ENCODE data around the gene TMEM132C. TPM values are rescaled to one million over a fixed set of nuclear protein-coding genes. Genes with fewer than 3 reads are reported as not detected.

TMEM132C gene
- total RNA-seq, 3 donors from 2014 or later (not counting 1 experiment from before 2014, with no cell fraction given) = 0.08 to 0.41 TPM; not detected in 1

DNA sequence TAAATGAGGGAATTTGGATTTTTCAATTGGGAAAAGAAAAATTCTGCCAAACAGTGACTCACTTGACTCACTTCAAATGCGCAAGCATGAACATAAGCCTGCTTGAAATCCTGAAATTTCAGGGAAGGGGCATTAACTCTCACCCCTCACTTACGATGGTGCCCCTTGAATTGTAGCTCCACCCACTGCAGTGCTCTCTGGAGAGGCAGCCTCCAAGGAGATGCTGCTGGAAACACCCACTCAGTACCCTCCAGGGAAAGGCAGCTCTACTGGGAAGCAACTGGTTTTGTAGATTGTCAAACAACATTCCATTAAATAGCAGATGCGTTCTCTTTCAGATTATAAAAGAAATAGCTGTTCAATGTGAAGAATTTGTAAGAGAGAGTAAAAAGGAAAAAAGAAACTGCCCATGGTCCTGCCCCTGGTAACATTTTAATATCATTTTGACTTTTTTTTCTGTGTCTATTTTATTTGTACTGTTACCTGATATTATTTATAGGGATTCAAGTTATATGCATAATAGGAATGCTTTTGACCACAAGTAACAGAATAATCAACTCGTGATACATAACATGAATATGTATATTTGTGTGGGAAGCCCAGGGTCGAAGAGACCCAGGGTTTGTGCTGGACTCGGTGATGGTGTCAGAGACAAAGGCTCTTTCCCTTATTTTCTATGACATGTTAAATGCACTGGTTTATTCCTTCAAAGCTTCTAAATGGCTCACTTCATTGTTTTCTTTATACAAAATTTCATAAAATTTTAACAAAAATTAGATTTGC, 31.1 kb upstream of the TMEM132C start:
- Histone ChIP-seq H3K4me3 (ENCODE audit: low read length) (no peak overlapping the region), H3K4me1 (ENCODE audit: control insufficient read depth, insufficient read depth, low read length) (no peaks in the 10 kb centered on the region), H3K36me3 (ENCODE audit: control insufficient read depth, insufficient read depth, low read length) (no peaks in the 10 kb centered on the region), H3K27me3 (ENCODE audit: control insufficient read depth, insufficient read depth, low read length) (no peaks in the 10 kb centered on the region), H3K27ac (ENCODE audit: low read length) (no peak overlapping the region), H3K9me3 (ENCODE audit: control insufficient read depth, insufficient read depth, low read length) (no peaks in the 10 kb centered on the region)
- TF ChIP-seq, protein P1, sequence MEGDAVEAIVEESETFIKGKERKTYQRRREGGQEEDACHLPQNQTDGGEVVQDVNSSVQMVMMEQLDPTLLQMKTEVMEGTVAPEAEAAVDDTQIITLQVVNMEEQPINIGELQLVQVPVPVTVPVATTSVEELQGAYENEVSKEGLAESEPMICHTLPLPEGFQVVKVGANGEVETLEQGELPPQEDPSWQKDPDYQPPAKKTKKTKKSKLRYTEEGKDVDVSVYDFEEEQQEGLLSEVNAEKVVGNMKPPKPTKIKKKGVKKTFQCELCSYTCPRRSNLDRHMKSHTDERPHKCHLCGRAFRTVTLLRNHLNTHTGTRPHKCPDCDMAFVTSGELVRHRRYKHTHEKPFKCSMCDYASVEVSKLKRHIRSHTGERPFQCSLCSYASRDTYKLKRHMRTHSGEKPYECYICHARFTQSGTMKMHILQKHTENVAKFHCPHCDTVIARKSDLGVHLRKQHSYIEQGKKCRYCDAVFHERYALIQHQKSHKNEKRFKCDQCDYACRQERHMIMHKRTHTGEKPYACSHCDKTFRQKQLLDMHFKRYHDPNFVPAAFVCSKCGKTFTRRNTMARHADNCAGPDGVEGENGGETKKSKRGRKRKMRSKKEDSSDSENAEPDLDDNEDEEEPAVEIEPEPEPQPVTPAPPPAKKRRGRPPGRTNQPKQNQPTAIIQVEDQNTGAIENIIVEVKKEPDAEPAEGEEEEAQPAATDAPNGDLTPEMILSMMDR (IDR thresholded peaks at IDR 0.05) = no peak
- no peak overlapping the region for H3K4me3 Mint-ChIP-seq
- H3K27me3 Mint-ChIP-seq (ENCODE audit: low read depth in 2 of 2) = no peaks in the 10 kb centered on the region
- H3K4me1 Mint-ChIP-seq = no peaks in the 10 kb centered on the region
- H3K36me3 Mint-ChIP-seq = no peaks in the 10 kb centered on the region
- WGBS (ENCODE audit: insufficient coverage) = 82% methylated on average over 5 of the region's 6 CpGs
- peaks cover 0 to 3% of the 10 kb centered on the region in 2 donors for H3K9me3 Mint-ChIP-seq
- ATAC-seq (no peak), DNase-seq (no peak)
- no peak overlapping the region for H3K27ac Mint-ChIP-seq
- intact Hi-C loops (cut with micrococcal nuclease) = no loop called here

DNA sequence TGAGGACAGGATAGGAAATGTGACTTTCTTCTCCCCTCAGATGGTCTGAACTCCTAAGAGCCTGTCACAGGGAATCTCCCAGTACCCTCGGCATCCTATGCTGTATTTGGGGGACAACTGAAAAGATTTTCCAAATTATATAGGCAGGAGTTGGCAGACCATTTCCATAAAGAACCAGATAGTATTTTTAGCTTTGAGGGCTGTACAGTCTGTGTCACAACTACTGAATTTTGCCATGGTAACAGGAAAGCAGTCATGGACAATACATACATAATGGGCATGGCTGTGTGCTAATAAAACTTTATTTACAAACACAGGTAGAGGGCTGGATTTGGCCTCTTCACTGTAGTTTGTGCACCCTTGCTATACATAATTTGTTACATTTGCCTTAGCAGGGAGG, 30.4 kb upstream of the TMEM132C start:
- Mint-ChIP-seq H3K4me3 (no peak overlapping the region), H3K4me1 (no peaks in the 10 kb centered on the region), H3K36me3 (no peaks in the 10 kb centered on the region), H3K27me3 (ENCODE audit: low read depth in 2 of 2) (no peaks in the 10 kb centered on the region), H3K9me3 (peaks cover 0 to 3% of the 10 kb centered on the region in 2 donors), H3K27ac (no peak overlapping the region)
- intact Hi-C loops (cut with micrococcal nuclease) = no loop called here
- Histone ChIP-seq H3K4me1 (ENCODE audit: control insufficient read depth, insufficient read depth, low read length) (no peaks in the 10 kb centered on the region), H3K9me3 (ENCODE audit: control insufficient read depth, insufficient read depth, low read length) (no peaks in the 10 kb centered on the region), H3K27ac (ENCODE audit: low read length) (no peak overlapping the region), H3K27me3 (ENCODE audit: control insufficient read depth, insufficient read depth, low read length) (no peaks in the 10 kb centered on the region), H3K4me3 (ENCODE audit: low read length) (no peak overlapping the region), H3K36me3 (ENCODE audit: control insufficient read depth, insufficient read depth, low read length) (no peaks in the 10 kb centered on the region)
- TF ChIP-seq, protein P1 (IDR thresholded peaks at IDR 0.05) = no peak
- ATAC-seq (no peak), DNase-seq (no peak)
- WGBS (ENCODE audit: insufficient coverage) = 63% methylated on average over 1 of the region's 1 CpG

DNA sequence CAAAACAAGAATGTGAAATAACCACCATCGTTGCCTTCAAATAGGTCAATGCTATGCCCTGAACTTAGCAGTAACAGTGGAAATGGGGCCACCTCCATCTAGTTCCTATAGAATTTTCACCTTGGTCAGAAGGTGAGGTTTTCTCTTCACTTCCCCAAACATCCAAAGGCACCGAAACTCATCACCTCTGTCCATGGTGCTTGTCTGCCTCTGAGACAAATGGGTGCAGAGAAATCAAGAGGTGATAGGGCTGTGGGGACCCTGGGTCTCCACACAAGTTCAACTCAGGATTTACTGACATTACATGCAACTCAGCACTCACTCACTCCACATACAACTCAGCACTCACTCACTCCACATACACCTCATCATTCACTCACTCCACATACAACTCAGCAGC, 26.2 kb upstream of the TMEM132C start:
- H3K4me1 ChIP-seq (ENCODE audit: control insufficient read depth, insufficient read depth, low read length) = no peaks in the 10 kb centered on the region
- no peak overlapping the region for H3K4me3 Mint-ChIP-seq
- TF ChIP-seq, protein P1 (IDR thresholded peaks at IDR 0.05) = no peak
- WGBS (ENCODE audit: insufficient coverage) = 75% methylated on average over 2 of the region's 2 CpGs
- H3K27me3 ChIP-seq (ENCODE audit: control insufficient read depth, insufficient read depth, low read length) = no peaks in the 10 kb centered on the region
- intact Hi-C loops (cut with micrococcal nuclease) = no loop called here
- H3K4me1 Mint-ChIP-seq = no peaks in the 10 kb centered on the region
- no peak for DNase-seq
- no peak for ATAC-seq
- H3K36me3 ChIP-seq (ENCODE audit: control insufficient read depth, insufficient read depth, low read length) = no peaks in the 10 kb centered on the region
- no peaks in the 10 kb centered on the region for H3K36me3 Mint-ChIP-seq
- H3K9me3 Mint-ChIP-seq = peaks cover 0 to 4% of the 10 kb centered on the region in 2 donors
- H3K4me3 ChIP-seq (ENCODE audit: low read length) = no peak overlapping the region
- peaks cover 7% of the 10 kb centered on the region for H3K9me3 ChIP-seq (ENCODE audit: control insufficient read depth, insufficient read depth, low read length)
- no peak overlapping the region for H3K27ac ChIP-seq (ENCODE audit: low read length)
- no peaks in the 10 kb centered on the region for H3K27me3 Mint-ChIP-seq (ENCODE audit: low read depth in 2 of 2)
- H3K27ac Mint-ChIP-seq = no peak overlapping the region

DNA sequence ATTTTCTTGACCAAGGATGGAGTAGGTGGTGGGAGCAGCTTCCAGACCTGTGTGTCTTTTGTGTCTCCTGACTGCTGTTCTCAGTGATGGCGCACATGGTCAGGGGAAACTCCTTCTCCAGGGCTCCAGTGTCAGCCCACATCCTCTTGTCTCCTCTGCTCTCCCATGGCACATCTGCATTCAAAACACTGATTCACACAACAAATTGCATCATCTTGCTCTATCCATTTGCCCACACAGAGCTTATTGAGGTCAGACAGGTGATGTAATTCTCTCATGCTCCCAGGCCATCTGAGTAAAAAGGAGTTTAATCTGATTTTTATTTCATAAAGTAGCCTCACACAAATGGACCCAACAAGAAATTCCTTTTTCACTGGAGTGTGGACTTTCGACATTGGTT, 21.8 kb upstream of the TMEM132C start:
- no peak overlapping the region for H3K4me3 Mint-ChIP-seq
- no peaks in the 10 kb centered on the region for H3K4me1 ChIP-seq (ENCODE audit: control insufficient read depth, insufficient read depth, low read length)
- no peak for DNase-seq
- H3K27ac Mint-ChIP-seq = no peak overlapping the region
- no peak overlapping the region for H3K4me3 ChIP-seq (ENCODE audit: low read length)
- peaks cover 0 to 4% of the 10 kb centered on the region in 2 donors for H3K9me3 Mint-ChIP-seq
- ATAC-seq = no peak
- intact Hi-C loops (cut with micrococcal nuclease) = no loop called here
- no peak overlapping the region for H3K27ac ChIP-seq (ENCODE audit: low read length)
- H3K27me3 ChIP-seq (ENCODE audit: control insufficient read depth, insufficient read depth, low read length) = no peaks in the 10 kb centered on the region
- H3K9me3 ChIP-seq (ENCODE audit: control insufficient read depth, insufficient read depth, low read length) = peaks cover 7% of the 10 kb centered on the region
- TF ChIP-seq, protein P1 (IDR thresholded peaks at IDR 0.05) = no peak
- H3K36me3 ChIP-seq (ENCODE audit: control insufficient read depth, insufficient read depth, low read length) = no peaks in the 10 kb centered on the region
- no peaks in the 10 kb centered on the region for H3K27me3 Mint-ChIP-seq (ENCODE audit: low read depth in 2 of 2)
- no peaks in the 10 kb centered on the region for H3K4me1 Mint-ChIP-seq
- no peaks in the 10 kb centered on the region for H3K36me3 Mint-ChIP-seq
- WGBS (ENCODE audit: insufficient coverage) = 100% methylated on average over 2 of the region's 2 CpGs

Measured in natural killer cell (primary cell).